ENCODE results near the gene CHRNG.

The CHRNG gene

DNA sequence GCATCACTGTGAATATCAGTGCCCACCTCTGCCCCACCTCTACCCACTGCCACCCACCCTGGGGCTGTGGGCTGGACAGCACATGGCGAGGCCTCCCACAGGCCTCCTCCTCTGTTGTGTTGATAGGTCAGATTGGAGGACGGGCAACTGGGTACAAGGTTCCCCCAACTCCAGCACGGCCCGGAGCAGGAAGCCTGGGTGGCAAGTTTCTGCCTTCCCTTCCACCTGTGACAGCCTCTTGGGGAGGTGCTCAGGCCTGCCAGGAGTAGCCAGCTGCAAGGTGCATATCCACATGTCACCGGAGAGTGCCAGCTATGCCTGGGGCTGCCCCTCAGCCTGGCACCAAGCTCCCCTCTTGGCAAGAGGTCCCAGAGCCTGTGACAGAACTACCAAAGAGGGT lies 45.0 kb upstream of the CHRNG start:
- TF ChIP-seq, protein P1, sequence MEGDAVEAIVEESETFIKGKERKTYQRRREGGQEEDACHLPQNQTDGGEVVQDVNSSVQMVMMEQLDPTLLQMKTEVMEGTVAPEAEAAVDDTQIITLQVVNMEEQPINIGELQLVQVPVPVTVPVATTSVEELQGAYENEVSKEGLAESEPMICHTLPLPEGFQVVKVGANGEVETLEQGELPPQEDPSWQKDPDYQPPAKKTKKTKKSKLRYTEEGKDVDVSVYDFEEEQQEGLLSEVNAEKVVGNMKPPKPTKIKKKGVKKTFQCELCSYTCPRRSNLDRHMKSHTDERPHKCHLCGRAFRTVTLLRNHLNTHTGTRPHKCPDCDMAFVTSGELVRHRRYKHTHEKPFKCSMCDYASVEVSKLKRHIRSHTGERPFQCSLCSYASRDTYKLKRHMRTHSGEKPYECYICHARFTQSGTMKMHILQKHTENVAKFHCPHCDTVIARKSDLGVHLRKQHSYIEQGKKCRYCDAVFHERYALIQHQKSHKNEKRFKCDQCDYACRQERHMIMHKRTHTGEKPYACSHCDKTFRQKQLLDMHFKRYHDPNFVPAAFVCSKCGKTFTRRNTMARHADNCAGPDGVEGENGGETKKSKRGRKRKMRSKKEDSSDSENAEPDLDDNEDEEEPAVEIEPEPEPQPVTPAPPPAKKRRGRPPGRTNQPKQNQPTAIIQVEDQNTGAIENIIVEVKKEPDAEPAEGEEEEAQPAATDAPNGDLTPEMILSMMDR (IDR thresholded peaks at IDR 0.05; ENCODE audit: borderline replicate concordance, extremely low read depth, low read length, poor library complexity, severe bottlenecking) = no peak
- TF ChIP-seq EZH2 (IDR thresholded peaks at IDR 0.05; ENCODE audit: borderline replicate concordance, low read depth, low read length, severe bottlenecking) = no peak
- H3K4me2 ChIP-seq (ENCODE audit: insufficient read depth, low read length) = no peak overlapping the region
- DNase-seq (no peak), ATAC-seq (ENCODE audit: insufficient read depth, low read depth) (no peak)
- no peaks in the 10 kb centered on the region for H3K4me1 ChIP-seq (ENCODE audit: insufficient read depth, low read length)
- peaks cover 3% of the 10 kb centered on the region for H3K27me3 ChIP-seq (ENCODE audit: insufficient read depth, low read length, poor library complexity)
- no peak overlapping the region for H3K4me3 ChIP-seq (ENCODE audit: low read depth in 1 of 2, low read length in 2 of 2)
- H2AFZ ChIP-seq (ENCODE audit: low read depth, low read length) = no peak overlapping the region
- no peaks in the 10 kb centered on the region for H3K36me3 ChIP-seq (ENCODE audit: insufficient read depth, low read length)
- H3K79me2 ChIP-seq (ENCODE audit: insufficient read depth, low read length) = no peaks in the 10 kb centered on the region
- H3K9ac ChIP-seq (ENCODE audit: low read depth, low read length) = no peak overlapping the region
- H3K9me3 ChIP-seq (ENCODE audit: insufficient read depth, low read length, severe bottlenecking) = no peaks in the 10 kb centered on the region
- H4K20me1 ChIP-seq (ENCODE audit: insufficient read depth, low read length) = no peaks in the 10 kb centered on the region; the same call in none of the 2 replicates
- H3K27ac ChIP-seq (ENCODE audit: low read length) = no peak overlapping the region

DNA sequence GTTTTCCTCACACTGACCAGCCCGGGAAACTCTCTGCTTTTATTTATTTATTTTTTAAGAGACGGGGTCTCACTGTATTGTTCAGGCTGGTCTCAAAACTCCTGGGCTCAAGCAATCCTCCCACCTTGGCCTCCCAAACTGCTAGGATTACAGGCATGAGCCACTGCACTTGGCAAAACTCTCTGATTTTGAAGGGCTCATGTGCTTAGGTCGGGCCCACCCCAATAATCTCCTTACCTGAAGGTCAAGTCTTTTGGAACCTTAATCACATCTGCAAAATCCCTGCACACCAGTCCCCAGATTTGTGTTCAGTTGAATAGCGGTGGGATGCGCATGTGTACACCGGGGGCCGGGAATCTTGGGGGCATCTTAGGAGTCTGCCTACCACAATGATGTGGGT lies 44.2 kb upstream of the CHRNG start:
- TF ChIP-seq, protein P1 (IDR thresholded peaks at IDR 0.05; ENCODE audit: borderline replicate concordance, extremely low read depth, low read length, poor library complexity, severe bottlenecking) = no peak
- no peak for TF ChIP-seq EZH2 (IDR thresholded peaks at IDR 0.05; ENCODE audit: borderline replicate concordance, low read depth, low read length, severe bottlenecking)
- no peak for DNase-seq
- ATAC-seq (ENCODE audit: insufficient read depth, low read depth) = no peak

DNA sequence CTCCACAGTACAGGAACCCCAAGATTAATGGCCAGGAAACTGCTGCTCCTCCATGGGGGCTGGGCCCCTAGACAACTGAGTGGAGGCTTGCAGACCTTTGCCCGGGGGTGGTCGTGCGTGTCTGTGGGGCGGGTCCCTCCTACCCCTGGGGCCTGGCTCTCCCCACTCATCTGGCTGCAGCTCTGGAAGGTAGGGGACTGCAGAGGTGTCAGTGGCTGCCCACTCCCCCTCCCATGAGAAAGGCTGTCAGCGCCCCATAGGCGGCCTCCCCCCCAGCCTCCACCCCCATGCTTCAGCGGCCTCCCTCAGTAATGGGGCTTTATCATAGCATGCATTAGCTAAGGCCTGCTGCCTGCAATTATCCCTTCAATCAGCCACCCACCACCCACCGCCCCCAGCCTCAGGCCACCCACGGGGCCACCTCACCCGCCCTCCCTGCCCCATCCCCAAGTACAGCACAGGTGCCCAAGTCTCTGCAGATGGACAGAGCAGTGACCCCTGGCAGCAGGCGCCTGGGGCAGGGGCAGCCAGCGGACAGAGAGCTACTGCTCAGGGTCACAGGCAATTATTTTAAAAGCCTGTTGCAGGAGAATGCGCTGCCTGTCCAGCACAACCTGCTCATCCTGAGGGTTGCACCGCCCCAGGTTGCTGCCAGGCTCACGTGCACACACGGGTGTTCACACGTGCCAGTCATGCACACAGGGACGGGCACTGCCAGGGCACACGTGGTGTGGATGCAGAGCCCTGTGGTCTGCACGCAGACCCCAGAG lies 42.8 kb upstream of the CHRNG start:
- Histone ChIP-seq H3K36me3 (ENCODE audit: insufficient read depth, low read length) (no peaks in the 10 kb centered on the region), H3K4me1 (ENCODE audit: insufficient read depth, low read length) (no peaks in the 10 kb centered on the region), H3K79me2 (ENCODE audit: insufficient read depth, low read length) (no peaks in the 10 kb centered on the region), H3K9ac (ENCODE audit: low read depth, low read length) (no peak overlapping the region), H3K27ac (ENCODE audit: low read length) (no peak overlapping the region), H4K20me1 (ENCODE audit: insufficient read depth, low read length) (no peaks in the 10 kb centered on the region; the same call in 1 of the 2 replicates), H3K4me2 (ENCODE audit: insufficient read depth, low read length) (no peak overlapping the region), H2AFZ (ENCODE audit: low read depth, low read length) (no peak overlapping the region), H3K9me3 (ENCODE audit: insufficient read depth, low read length, severe bottlenecking) (no peaks in the 10 kb centered on the region), H3K4me3 (ENCODE audit: low read depth in 1 of 2, low read length in 2 of 2) (no peak overlapping the region), H3K27me3 (ENCODE audit: insufficient read depth, low read length, poor library complexity) (peaks cover 3% of the 10 kb centered on the region)
- no peak for ATAC-seq (ENCODE audit: insufficient read depth, low read depth)
- no peak for TF ChIP-seq EZH2 (IDR thresholded peaks at IDR 0.05; ENCODE audit: borderline replicate concordance, low read depth, low read length, severe bottlenecking)
- TF ChIP-seq, protein P1 (IDR thresholded peaks at IDR 0.05; ENCODE audit: borderline replicate concordance, extremely low read depth, low read length, poor library complexity, severe bottlenecking) = no peak
- DNase-seq = no peak

More for the DNA sequence above, 44.2 kb upstream of the CHRNG start:
- Histone ChIP-seq H3K9ac (ENCODE audit: low read depth, low read length) (no peak overlapping the region), H3K27me3 (ENCODE audit: insufficient read depth, low read length, poor library complexity) (peaks cover 3% of the 10 kb centered on the region), H3K4me1 (ENCODE audit: insufficient read depth, low read length) (no peaks in the 10 kb centered on the region), H3K4me2 (ENCODE audit: insufficient read depth, low read length) (no peak overlapping the region), H3K27ac (ENCODE audit: low read length) (no peak overlapping the region), H3K79me2 (ENCODE audit: insufficient read depth, low read length) (no peaks in the 10 kb centered on the region), H3K9me3 (ENCODE audit: insufficient read depth, low read length, severe bottlenecking) (no peaks in the 10 kb centered on the region), H4K20me1 (ENCODE audit: insufficient read depth, low read length) (no peaks in the 10 kb centered on the region; the same call in 1 of the 2 replicates), H2AFZ (ENCODE audit: low read depth, low read length) (no peak overlapping the region), H3K36me3 (ENCODE audit: insufficient read depth, low read length) (no peaks in the 10 kb centered on the region), H3K4me3 (ENCODE audit: low read depth in 1 of 2, low read length in 2 of 2) (no peak overlapping the region)
